ENCODE data around the gene LIME1.

LIME1 gene

DNA sequence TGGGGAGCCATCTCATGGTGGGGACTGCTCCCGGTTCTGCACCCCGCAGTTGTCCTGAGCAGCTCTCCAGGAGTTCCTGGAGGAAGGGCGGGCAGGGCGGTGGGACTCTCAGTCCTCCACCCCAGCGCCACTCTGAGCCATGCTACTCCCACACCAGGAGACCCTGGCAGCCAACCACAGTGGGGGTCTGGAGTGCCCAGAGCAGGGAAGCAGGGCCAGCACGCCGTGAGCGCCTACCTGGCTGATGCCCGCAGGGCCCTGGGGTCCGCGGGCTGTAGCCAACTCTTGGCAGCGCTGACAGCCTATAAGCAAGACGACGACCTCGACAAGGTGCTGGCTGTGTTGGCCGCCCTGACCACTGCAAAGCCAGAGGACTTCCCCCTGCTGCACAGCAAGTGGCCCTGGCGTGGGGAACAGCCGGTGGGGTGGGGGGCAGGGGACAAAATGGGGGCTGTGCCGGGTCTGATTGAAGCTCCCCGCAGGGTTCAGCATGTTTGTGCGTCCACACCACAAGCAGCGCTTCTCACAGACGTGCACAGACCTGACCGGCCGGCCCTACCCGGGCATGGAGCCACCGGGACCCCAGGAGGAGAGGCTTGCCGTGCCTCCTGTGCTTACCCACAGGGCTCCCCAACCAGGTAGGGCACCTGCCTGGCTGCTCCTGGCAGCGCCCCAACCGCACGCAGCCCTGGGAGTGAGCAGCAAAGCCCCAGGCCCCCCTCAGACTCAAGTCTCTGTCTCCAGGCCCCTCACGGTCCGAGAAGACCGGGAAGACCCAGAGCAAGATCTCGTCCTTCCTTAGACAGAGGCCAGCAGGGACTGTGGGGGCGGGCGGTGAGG, 41.7 kb upstream of the LIME1 start:
- H3K9me3 Mint-ChIP-seq, result no peaks in the 10 kb centered on the region
- H3K27ac Mint-ChIP-seq, result peak overlapping the region; percentile 68
- no peak overlapping the region for H3K4me3 Mint-ChIP-seq
- no peak for DNase-seq
- peaks cover 38% of the 10 kb centered on the region for H3K4me1 Mint-ChIP-seq (ENCODE audit: low read depth)
- peaks cover 59% of the 10 kb centered on the region for H3K36me3 Mint-ChIP-seq (ENCODE audit: low read depth)
- H3K27me3 Mint-ChIP-seq, result no peaks in the 10 kb centered on the region

DNA sequence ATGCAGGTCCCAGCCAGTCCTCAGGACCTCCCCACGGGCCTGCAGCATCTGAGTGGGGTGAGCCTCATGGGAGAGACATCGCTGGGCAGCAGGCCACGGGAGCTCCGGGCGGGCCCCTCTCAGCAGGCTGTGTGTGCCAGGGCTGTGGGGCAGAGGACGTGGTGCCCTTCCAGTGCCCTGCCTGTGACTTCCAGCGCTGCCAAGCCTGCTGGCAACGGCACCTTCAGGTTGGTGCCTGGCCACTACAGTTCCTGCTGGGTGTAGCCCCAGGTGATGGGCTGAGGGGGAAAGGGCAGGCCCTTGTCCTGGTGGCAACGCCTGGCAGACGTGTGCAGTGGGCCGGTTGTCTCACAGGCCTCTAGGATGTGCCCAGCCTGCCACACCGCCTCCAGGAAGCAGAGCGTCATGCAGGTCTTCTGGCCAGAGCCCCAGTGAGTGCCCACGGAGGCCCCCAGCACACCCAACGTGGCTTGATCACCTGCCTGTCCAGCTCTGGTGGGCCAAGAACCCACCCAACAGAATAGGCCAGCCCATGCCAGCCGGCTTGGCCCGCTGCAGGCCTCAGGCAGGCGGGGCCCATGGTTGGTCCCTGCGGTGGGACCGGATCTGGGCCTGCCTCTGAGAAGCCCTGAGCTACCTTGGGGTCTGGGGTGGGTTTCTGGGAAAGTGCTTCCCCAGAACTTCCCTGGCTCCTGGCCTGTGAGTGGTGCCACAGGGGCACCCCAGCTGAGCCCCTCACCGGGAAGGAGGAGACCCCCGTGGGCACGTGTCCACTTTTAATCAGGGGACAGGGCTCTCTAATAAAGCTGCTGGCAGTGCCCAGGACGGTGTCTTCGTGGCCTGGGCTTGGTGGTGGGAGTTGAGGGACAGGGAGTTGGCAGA, 40.8 kb upstream of the LIME1 start:
- DNase-seq, result no peak
- peak overlapping the region; percentile 71 for H3K27ac Mint-ChIP-seq
- peaks cover 63% of the 10 kb centered on the region for H3K36me3 Mint-ChIP-seq (ENCODE audit: low read depth)
- no peak overlapping the region for H3K4me3 Mint-ChIP-seq
- H3K4me1 Mint-ChIP-seq (ENCODE audit: low read depth), result peaks cover 43% of the 10 kb centered on the region
- H3K9me3 Mint-ChIP-seq, result no peaks in the 10 kb centered on the region
- no peaks in the 10 kb centered on the region for H3K27me3 Mint-ChIP-seq

DNA sequence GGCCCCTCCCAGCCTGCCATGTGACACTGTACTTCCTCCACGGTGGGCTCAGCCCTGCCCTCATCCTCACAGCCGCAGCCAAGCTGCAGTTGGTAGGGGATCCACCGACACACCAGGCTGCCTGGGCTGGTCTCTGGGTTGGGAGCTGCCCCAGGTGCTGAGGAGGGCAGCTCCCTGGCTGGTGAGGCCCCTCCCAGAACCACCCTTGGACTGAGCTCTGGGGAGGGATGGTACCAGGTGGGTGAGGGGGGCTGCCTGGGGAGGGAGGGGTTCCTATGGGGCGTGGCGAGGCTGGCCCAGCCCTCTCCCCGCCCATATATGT, 40.2 kb upstream of the LIME1 start:
- DNase-seq, result no peak
- no peak overlapping the region for H3K4me3 Mint-ChIP-seq

DNA sequence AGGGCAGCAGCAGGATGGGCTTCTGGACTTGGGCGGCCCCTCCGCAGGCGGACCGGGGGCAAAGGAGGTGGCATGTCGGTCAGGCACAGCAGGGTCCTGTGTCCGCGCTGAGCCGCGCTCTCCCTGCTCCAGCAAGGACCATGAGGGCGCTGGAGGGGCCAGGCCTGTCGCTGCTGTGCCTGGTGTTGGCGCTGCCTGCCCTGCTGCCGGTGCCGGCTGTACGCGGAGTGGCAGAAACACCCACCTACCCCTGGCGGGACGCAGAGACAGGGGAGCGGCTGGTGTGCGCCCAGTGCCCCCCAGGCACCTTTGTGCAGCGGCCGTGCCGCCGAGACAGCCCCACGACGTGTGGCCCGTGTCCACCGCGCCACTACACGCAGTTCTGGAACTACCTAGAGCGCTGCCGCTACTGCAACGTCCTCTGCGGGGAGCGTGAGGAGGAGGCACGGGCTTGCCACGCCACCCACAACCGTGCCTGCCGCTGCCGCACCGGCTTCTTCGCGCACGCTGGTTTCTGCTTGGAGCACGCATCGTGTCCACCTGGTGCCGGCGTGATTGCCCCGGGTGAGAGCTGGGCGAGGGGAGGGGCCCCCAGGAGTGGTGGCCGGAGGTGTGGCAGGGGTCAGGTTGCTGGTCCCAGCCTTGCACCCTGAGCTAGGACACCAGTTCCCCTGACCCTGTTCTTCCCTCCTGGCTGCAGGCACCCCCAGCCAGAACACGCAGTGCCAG, 39.7 kb upstream of the LIME1 start, which contains the start of gene TNFRSF6B:
Gene TNFRSF6B, plus strand, starts transcription at position 25 of the 729 bp plus-strand sequence. Its CDS starts 116 bp downstream, at position 141.
- Mint-ChIP-seq H3K36me3 (ENCODE audit: low read depth) (peaks cover 56% of the 10 kb centered on the region), H3K27ac (peak within 1 kb of the TSS; percentile 73), H3K9me3 (no peaks in the 10 kb centered on the region), H3K4me3 (no peak within 1 kb of the TSS), H3K27me3 (no peaks in the 10 kb centered on the region), H3K4me1 (ENCODE audit: low read depth) (peaks cover 45% of the 10 kb centered on the region)
- DNase-seq, result peak; percentile 65

More for the DNA sequence above, 40.2 kb upstream of the LIME1 start:
- H3K27me3 Mint-ChIP-seq, result no peaks in the 10 kb centered on the region
- H3K4me1 Mint-ChIP-seq (ENCODE audit: low read depth), result peaks cover 45% of the 10 kb centered on the region
- no peaks in the 10 kb centered on the region for H3K9me3 Mint-ChIP-seq
- H3K27ac Mint-ChIP-seq, result peak overlapping the region; percentile 71
- H3K36me3 Mint-ChIP-seq (ENCODE audit: low read depth), result peaks cover 61% of the 10 kb centered on the region

DNA sequence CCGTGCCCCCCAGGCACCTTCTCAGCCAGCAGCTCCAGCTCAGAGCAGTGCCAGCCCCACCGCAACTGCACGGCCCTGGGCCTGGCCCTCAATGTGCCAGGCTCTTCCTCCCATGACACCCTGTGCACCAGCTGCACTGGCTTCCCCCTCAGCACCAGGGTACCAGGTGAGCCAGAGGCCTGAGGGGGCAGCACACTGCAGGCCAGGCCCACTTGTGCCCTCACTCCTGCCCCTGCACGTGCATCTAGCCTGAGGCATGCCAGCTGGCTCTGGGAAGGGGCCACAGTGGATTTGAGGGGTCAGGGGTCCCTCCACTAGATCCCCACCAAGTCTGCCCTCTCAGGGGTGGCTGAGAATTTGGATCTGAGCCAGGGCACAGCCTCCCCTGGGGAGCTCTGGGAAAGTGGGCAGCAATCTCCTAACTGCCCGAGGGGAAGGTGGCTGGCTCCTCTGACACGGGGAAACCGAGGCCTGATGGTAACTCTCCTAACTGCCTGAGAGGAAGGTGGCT, 39.1 kb upstream of the LIME1 start:
- Mint-ChIP-seq H3K36me3 (ENCODE audit: low read depth) (peaks cover 57% of the 10 kb centered on the region), H3K4me1 (ENCODE audit: low read depth) (peaks cover 49% of the 10 kb centered on the region), H3K27me3 (no peaks in the 10 kb centered on the region), H3K27ac (peak overlapping the region; percentile 73), H3K4me3 (no peak overlapping the region), H3K9me3 (no peaks in the 10 kb centered on the region)
- DNase-seq, result peak; percentile 53

DNA sequence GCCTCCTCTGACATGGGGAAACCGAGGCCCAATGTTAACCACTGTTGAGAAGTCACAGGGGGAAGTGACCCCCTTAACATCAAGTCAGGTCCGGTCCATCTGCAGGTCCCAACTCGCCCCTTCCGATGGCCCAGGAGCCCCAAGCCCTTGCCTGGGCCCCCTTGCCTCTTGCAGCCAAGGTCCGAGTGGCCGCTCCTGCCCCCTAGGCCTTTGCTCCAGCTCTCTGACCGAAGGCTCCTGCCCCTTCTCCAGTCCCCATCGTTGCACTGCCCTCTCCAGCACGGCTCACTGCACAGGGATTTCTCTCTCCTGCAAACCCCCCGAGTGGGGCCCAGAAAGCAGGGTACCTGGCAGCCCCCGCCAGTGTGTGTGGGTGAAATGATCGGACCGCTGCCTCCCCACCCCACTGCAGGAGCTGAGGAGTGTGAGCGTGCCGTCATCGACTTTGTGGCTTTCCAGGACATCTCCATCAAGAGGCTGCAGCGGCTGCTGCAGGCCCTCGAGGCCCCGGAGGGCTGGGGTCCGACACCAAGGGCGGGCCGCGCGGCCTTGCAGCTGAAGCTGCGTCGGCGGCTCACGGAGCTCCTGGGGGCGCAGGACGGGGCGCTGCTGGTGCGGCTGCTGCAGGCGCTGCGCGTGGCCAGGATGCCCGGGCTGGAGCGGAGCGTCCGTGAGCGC, 38.5 kb upstream of the LIME1 start:
- Mint-ChIP-seq H3K27me3 (no peaks in the 10 kb centered on the region), H3K4me1 (ENCODE audit: low read depth) (peaks cover 49% of the 10 kb centered on the region)
- DNase-seq, result no peak

DNA sequence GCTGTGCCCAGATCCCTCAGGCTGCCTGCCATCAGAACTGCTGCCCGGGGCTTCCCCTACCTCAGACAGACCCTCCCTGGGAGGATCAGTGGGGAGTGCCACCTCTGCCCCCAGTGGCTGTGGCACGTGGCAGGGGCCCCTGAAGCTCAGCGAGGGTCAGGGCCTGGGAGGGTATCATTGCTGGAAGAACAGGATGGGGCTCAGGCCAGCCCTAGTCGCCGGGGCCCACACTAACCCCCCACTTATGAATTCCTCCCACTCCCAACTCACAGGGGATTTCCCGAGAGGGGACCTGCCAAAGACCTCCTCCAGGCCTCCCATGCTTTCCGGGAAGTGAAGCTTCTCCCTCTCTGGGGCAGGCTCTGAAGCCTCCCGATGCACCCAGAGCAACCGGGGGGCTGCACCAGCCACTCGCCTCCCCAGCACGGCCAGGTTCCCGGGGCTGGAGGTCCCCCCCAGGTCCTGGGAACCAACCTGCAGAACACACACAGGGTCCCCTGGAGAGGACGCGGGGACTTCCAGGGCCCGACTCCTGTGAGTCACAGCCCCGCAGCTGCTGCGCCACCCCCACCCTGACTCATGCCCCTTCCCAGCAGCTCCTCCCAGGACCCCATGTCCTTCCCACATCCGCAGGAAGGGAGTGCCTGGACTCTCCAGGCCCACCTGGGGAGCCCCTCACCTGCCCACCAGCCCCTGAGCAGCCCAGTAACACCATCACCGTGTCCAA, 37.6 kb upstream of the LIME1 start:
- H3K36me3 Mint-ChIP-seq (ENCODE audit: low read depth), result peaks cover 59% of the 10 kb centered on the region
- no peaks in the 10 kb centered on the region for H3K9me3 Mint-ChIP-seq
- peak overlapping the region; percentile 91 for H3K27ac Mint-ChIP-seq
- H3K4me3 Mint-ChIP-seq, result peak overlapping the region; percentile 27
- no peaks in the 10 kb centered on the region for H3K27me3 Mint-ChIP-seq
- peak; percentile 76 for DNase-seq
- peaks cover 46% of the 10 kb centered on the region for H3K4me1 Mint-ChIP-seq (ENCODE audit: low read depth)

More for the DNA sequence above, 38.5 kb upstream of the LIME1 start:
- H3K9me3 Mint-ChIP-seq, result no peaks in the 10 kb centered on the region
- H3K27ac Mint-ChIP-seq, result peak overlapping the region; percentile 73
- peaks cover 56% of the 10 kb centered on the region for H3K36me3 Mint-ChIP-seq (ENCODE audit: low read depth)
- H3K4me3 Mint-ChIP-seq, result no peak overlapping the region

DNA sequence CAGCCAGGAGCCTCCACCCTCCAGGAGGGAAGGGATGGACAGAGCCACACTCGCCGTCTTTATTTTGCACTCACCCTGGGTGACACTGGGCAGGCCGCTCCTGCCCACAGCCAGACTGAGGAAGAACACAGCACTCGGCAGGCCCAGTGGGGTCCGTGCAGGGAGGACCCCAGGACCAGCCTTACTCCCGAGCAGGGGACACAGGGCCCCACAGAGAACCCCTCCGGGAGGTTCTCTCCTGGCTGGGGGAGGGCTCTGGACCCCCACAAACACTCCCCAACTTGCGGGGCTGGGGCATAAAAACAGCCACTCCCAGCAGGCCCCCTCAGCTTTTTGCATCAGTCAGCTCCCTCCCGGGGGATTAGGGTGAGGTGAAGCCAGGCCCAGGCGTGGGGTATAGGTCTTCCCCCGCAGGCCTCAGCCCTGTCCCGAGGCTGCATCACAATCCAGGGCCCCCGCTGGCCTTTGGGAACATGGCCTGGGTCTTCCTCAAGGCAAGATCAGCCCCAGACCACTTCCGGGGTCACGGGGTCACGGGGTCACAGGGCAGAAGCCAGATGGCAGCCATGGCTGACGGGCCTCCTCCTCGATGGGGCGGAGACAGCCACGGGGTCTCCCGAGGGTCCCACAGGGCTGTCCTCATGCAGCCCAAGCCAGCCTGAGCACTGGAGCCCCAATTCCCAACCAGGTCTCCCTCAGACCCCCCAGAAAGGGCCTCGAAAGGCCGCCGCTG, 36.8 kb upstream of the LIME1 start:
- peaks cover 59% of the 10 kb centered on the region for H3K36me3 Mint-ChIP-seq (ENCODE audit: low read depth)
- H3K4me1 Mint-ChIP-seq (ENCODE audit: low read depth), result peaks cover 46% of the 10 kb centered on the region
- H3K27ac Mint-ChIP-seq, result peak overlapping the region; percentile 91
- no peaks in the 10 kb centered on the region for H3K27me3 Mint-ChIP-seq
- H3K9me3 Mint-ChIP-seq, result no peaks in the 10 kb centered on the region
- H3K4me3 Mint-ChIP-seq, result peak overlapping the region; percentile 27
- DNase-seq, result no peak

DNA sequence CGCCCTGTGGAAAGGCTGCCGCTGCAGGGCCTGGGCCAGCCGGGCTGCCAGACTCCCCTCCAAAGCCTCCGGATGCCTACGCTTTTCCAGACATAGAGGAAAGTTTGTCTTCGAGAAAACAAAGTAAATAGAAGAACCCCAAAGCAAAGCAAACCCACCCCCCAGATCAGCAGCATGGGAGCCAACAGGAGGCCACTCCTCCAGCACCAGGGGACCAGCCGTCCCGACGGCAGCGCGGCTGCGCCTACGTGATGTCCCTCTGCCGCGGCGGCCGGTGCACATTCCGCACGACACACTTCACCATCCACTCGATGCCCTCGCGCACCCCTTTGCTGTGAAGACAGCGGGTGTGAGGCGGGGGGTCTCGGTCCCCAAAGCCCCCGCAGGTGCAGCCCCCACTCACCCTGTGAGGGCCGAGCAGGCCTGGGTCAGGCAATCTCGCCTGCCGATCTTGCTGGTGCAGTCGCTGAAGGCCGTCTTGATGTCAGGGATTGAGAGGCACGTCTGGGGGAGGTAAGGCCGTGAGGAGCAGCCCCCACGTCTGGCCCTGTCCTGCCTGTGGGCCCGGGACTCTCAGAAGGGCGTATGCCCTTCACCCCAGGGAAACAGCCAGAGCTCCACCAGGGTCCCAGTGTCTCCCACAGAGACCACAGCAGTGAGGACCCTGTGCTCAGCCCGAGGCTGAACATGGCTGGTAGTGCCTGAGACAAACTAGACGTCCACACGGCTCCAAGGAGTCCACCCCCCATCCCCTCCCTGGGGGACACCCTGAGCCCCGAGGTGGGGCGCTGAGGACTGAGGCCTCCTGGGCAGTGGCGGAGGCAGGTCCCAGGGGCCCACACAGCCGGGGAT, 36.0 kb upstream of the LIME1 start:
- Mint-ChIP-seq H3K36me3 (ENCODE audit: low read depth) (peaks cover 59% of the 10 kb centered on the region), H3K27me3 (no peaks in the 10 kb centered on the region), H3K4me3 (no peak overlapping the region), H3K27ac (peak overlapping the region; percentile 72), H3K4me1 (ENCODE audit: low read depth) (peaks cover 47% of the 10 kb centered on the region), H3K9me3 (no peaks in the 10 kb centered on the region)
- no peak for DNase-seq

DNA sequence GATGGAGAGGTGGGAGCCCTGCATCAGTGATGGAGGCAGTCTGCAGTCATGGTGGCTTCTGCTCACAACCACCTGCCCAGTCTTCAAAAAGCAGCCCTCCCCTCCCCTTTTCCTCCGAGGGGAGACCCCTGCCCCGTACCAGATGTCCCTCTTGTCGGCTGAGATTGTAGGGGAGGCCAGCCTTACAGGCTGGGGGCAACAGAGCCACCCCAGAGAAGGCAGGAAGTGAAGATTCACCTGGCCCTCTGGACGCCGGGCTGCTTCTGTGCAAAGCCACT, 35.5 kb upstream of the LIME1 start:
- Mint-ChIP-seq H3K9me3 (no peaks in the 10 kb centered on the region), H3K4me1 (ENCODE audit: low read depth) (peaks cover 50% of the 10 kb centered on the region), H3K27ac (peak overlapping the region; percentile 57), H3K4me3 (no peak overlapping the region), H3K27me3 (no peaks in the 10 kb centered on the region), H3K36me3 (ENCODE audit: low read depth) (peaks cover 61% of the 10 kb centered on the region)
- DNase-seq, result no peak

DNA sequence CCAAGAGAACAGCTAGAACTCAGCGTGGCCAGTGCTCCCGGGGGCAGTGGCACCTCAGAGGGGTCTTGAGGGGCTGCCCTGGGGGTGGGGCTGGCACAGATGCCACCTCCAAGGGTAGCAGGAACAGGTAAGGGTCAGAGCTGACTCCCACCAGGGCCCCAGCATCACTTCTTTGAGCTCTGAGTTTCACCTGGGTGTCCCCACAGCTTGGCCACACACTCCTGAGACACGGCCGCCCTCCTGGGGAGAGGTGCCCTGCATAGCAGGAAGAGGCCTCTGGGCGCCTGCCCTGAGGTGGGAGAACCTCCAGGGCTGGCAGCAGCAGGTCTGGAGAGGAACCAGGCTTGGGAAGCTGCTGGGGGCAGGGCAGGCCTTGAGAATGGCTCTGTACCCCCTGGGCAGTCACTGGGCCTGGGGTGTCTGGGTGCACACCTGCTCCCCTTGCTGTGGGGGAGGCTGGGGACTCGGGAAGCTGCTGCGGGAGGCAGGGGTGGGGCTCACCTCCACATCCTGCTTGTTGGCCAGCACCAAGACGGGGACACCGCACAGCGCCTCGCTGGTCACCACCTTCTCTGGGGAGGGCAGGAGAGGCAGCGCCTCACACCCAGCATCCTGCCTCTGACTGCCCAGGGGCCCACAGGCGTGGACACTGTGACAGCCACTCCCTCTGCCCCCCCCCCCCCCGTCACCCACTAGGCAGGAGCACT, 35.0 kb upstream of the LIME1 start:
- Mint-ChIP-seq H3K27ac (peak overlapping the region; percentile 57), H3K36me3 (ENCODE audit: low read depth) (peaks cover 62% of the 10 kb centered on the region), H3K4me1 (ENCODE audit: low read depth) (peaks cover 52% of the 10 kb centered on the region), H3K4me3 (no peak overlapping the region), H3K27me3 (no peaks in the 10 kb centered on the region), H3K9me3 (no peaks in the 10 kb centered on the region)
- DNase-seq, result no peak
